Stomach (tissue), 9 donors: ENCODE data around the gene MSRB2. TPM values are rescaled to one million over a fixed set of nuclear protein-coding genes. Genes with fewer than 3 reads are reported as not detected.

ENCODE experiments used
- DNase-seq, 2 donors: peaks; one replicate each; pipeline versions ENCODE4 v3.0.0 to v3.0.0-alpha.2; 2013 to 2019
- H3K27ac ChIP-seq, 5 donors: fragments of 200-600 bp in 4 of 5; sonication (generic) in 4 of 5; one replicate each; pipeline ENCODE4 v1.5.1; 2013 to 2019; ENCODE audit warnings: mild to moderate bottlenecking in 1 of 5, moderate library complexity in 1 of 5
- H3K27me3 ChIP-seq, 3 donors: fragments of 200-600 bp; sonication (generic); one replicate each; pipeline ENCODE4 v1.5.1; 2017 to 2019; ENCODE audit warnings: mixed run types in 1 of 3
- H3K36me3 ChIP-seq, 4 donors: fragments of 200-600 bp; sonication (generic); 1 replicate in 3 of 4; 2 replicates in 1 of 4; pipeline ENCODE4 v1.5.1; 2016 to 2019
- H3K4me1 ChIP-seq, 4 donors: fragments of 200-600 bp; sonication (generic); one replicate each; pipeline ENCODE4 v1.5.1; 2016 to 2019
- H3K4me3 ChIP-seq, 4 donors: fragments of 200-600 bp; sonication (generic) in 3 of 4; one replicate each; pipeline ENCODE4 v1.5.1; 2016 to 2019; ENCODE audit warnings: mild to moderate bottlenecking in 1 of 4
- H3K9me3 ChIP-seq, 4 donors: fragments of 200-600 bp; sonication (generic); one replicate each; pipeline ENCODE4 v1.5.1; 2016 to 2019
- CTCF ChIP-seq, 7 experiments: fragments of 450-650 bp in 4 of 7; fragments of 200-600 bp in 3 of 7; sonication (generic) in 3 of 7; IDR thresholded peaks; one replicate each; pipeline ENCODE4 v1.5.1; 2016 to 2019; ENCODE audit warnings: antibody characterized with exemption in 7 of 7, control low read depth in 2 of 7, mild to moderate bottlenecking in 1 of 7
- EP300 ChIP-seq: sonication (generic); formaldehyde crosslinking; IDR thresholded peaks from one replicate; pipeline ENCODE4 v1.6.1; 2017; ENCODE audit warnings: antibody characterized with exemption
- POLR2A ChIP-seq, 4 donors: fragments of 450-650 bp; IDR thresholded peaks; one replicate each; pipeline ENCODE4 v1.6.1; 2016; ENCODE audit warnings: antibody characterized with exemption in 4 of 4, control low read depth in 2 of 4, mild to moderate bottlenecking in 1 of 4, moderate library complexity in 1 of 4
- POLR2AphosphoS5 ChIP-seq, 3 donors: sonication (generic); formaldehyde crosslinking; IDR thresholded peaks; one replicate each; pipeline ENCODE4 v1.6.1; 2016; ENCODE audit warnings: antibody characterized with exemption in 3 of 3
- WGBS, 5 donors: extraction: QIAGEN DNeasy Blood & Tissue Kit in 3 of 5; methylation state at CpG; one replicate each; pipeline versions ENCODE4 v1.1.5 to v1.1.7; 2013 to 2018; 5-methylcytosine and 5-hydroxymethylcytosine counted together
- intact Hi-C: fragments of 100-400 bp; cut with DNase I; formaldehyde crosslinking; loops from one replicate; pipeline ENCODE4 v1.15.1; 2023; ENCODE audit warnings: low total_unique reads
- polyA plus RNA-seq, 3 donors: library from polyadenylated mRNA; stranded (reverse); fragments of 200-250 nt; gene quantifications; one replicate each; pipeline ENCODE4 v1.2.3, GENCODE V29; 2013
- total RNA-seq, 5 donors: library from RNA; depleted of rRNA; stranded (reverse); fragments of >200 nt; gene quantifications; one replicate each; pipeline versions ENCODE4 v1.1.0 to v1.2.3, GENCODE V29; 2014 to 2016
- donor health status: healthy with polysubstance abuse.
- donor health status: Bipolar disorder and iron deficiency.
- donor health status: healthy.

MSRB2 gene
- total and polyA plus RNA-seq, 8 donors, result 2.3 to 35.6 (median 13.5) TPM

- intact Hi-C loops, result no loop called here
- H3K27me3 ChIP-seq, result no peaks in the 10 kb centered on the region
- no peak overlapping the region for H3K27ac ChIP-seq
- DNase-seq, result no peak
- H3K4me1 ChIP-seq, result no peaks in the 10 kb centered on the region
- 85 to 93% (median 92%) methylated on average over 11 of the region's 11 CpGs for WGBS, 5 donors
- peaks cover 10 to 66% (median 56%) of the 10 kb centered on the region in 4 donors for H3K36me3 ChIP-seq
- no peak overlapping the region for H3K4me3 ChIP-seq
- no peaks in the 10 kb centered on the region for H3K9me3 ChIP-seq
- no peak for TF ChIP-seq POLR2A (IDR thresholded peaks at IDR 0.05)
- no peak for TF ChIP-seq EP300
- TF ChIP-seq POLR2AphosphoS5 (IDR thresholded peaks at IDR 0.05), result no peak
- TF ChIP-seq CTCF (IDR thresholded peaks at IDR 0.05), result no peak
Measured at GRCh38 chr10:23120001-23120934, 24.9 kb downstream of the MSRB2 start.

GRCh38 chr10:23121135-23121534, 25.8 kb downstream of the MSRB2 start:
- 89 to 97% (median 97%) methylated on average over 4 to 5 of the region's 5 CpGs for WGBS, 5 donors
- no peaks in the 10 kb centered on the region for H3K4me1 ChIP-seq
- DNase-seq, result no peak
- H3K4me3 ChIP-seq, result no peak overlapping the region
- no peaks in the 10 kb centered on the region for H3K9me3 ChIP-seq
- no peak for TF ChIP-seq EP300
- TF ChIP-seq CTCF (IDR thresholded peaks at IDR 0.05), result no peak
- no peak for TF ChIP-seq POLR2AphosphoS5 (IDR thresholded peaks at IDR 0.05)
- no peak for TF ChIP-seq POLR2A (IDR thresholded peaks at IDR 0.05)
- intact Hi-C loops, result no loop called here
- H3K36me3 ChIP-seq, result peaks cover 10 to 58% (median 51%) of the 10 kb centered on the region in 4 donors
- H3K27me3 ChIP-seq, result no peaks in the 10 kb centered on the region
- H3K27ac ChIP-seq, result no peak overlapping the region

GRCh38 chr10:23136462-23136861, 41.1 kb downstream of the MSRB2 start:
- no peak overlapping the region for H3K27ac ChIP-seq
- H3K36me3 ChIP-seq, result no peaks in the 10 kb centered on the region
- H3K9me3 ChIP-seq, result peaks cover 0 to 14% (median 5%) of the 10 kb centered on the region in 4 donors
- no peaks in the 10 kb centered on the region for H3K4me1 ChIP-seq
- DNase-seq, result no peak
- 92 to 97% (median 95%) methylated on average over 4 of the region's 4 CpGs for WGBS, 5 donors
- intact Hi-C loops, result no loop called here
- H3K27me3 ChIP-seq, result no peaks in the 10 kb centered on the region
- no peak overlapping the region for H3K4me3 ChIP-seq
- TF ChIP-seq POLR2A (IDR thresholded peaks at IDR 0.05), result no peak
- no peak for TF ChIP-seq EP300
- no peak for TF ChIP-seq CTCF (IDR thresholded peaks at IDR 0.05)
- no peak for TF ChIP-seq POLR2AphosphoS5 (IDR thresholded peaks at IDR 0.05)

- H3K4me3 ChIP-seq, result no peak overlapping the region
- intact Hi-C loops, result no loop called here
- no peaks in the 10 kb centered on the region for H3K27me3 ChIP-seq
- no peak for DNase-seq
- WGBS, 5 donors, result 32 to 50% (median 39%) methylated on average over 1 of the region's 1 CpG
- H3K36me3 ChIP-seq, result no peaks in the 10 kb centered on the region
- no peaks in the 10 kb centered on the region for H3K4me1 ChIP-seq
- TF ChIP-seq POLR2AphosphoS5 (IDR thresholded peaks at IDR 0.05) (no peak), EP300 (no peak), CTCF (IDR thresholded peaks at IDR 0.05) (no peak), POLR2A (IDR thresholded peaks at IDR 0.05) (no peak)
- no peak overlapping the region for H3K27ac ChIP-seq
- H3K9me3 ChIP-seq, result peaks cover 0 to 14% (median 5%) of the 10 kb centered on the region in 4 donors
Measured at GRCh38 chr10:23139677-23140076, 44.3 kb downstream of the MSRB2 start.
